Endothelial cell of umbilical vein (primary cell): ENCODE results near the gene CHMP4B.

Experiments used
- CTCF ChIP-seq, 2 donors: IDR thresholded peaks; 1 replicate in 1 of 2; 2 replicates in 1 of 2; pipeline ENCODE4 v1.5.1; 2011; ENCODE audit warnings: low read length in 2 of 2, mild to moderate bottlenecking in 2 of 2, moderate library complexity in 2 of 2, control low read depth in 1 of 2, inconsistent platforms in 1 of 2, low read depth in 1 of 2; ENCODE audit not compliant: insufficient read depth in 1 of 2; ENCODE audit errors: extremely low read depth in 1 of 2
- EZH2 ChIP-seq: IDR thresholded peaks from 2 replicates; pipeline ENCODE4 v1.6.1; 2012; ENCODE audit warnings: borderline replicate concordance, low read depth, mild to moderate bottlenecking, moderate library complexity, low read length, inconsistent platforms; ENCODE audit not compliant: severe bottlenecking
- POLR2A ChIP-seq: IDR thresholded peaks from 2 replicates; pipeline ENCODE4 v1.6.1; 2012; ENCODE audit warnings: low read depth, mild to moderate bottlenecking, control low read depth, low read length
- POLR2AphosphoS5 ChIP-seq: IDR thresholded peaks from 2 replicates; pipeline ENCODE4 v1.6.1; 2012; ENCODE audit warnings: low read depth, mild to moderate bottlenecking, control low read depth, low read length, moderate library complexity; ENCODE audit not compliant: insufficient read depth

DNA sequence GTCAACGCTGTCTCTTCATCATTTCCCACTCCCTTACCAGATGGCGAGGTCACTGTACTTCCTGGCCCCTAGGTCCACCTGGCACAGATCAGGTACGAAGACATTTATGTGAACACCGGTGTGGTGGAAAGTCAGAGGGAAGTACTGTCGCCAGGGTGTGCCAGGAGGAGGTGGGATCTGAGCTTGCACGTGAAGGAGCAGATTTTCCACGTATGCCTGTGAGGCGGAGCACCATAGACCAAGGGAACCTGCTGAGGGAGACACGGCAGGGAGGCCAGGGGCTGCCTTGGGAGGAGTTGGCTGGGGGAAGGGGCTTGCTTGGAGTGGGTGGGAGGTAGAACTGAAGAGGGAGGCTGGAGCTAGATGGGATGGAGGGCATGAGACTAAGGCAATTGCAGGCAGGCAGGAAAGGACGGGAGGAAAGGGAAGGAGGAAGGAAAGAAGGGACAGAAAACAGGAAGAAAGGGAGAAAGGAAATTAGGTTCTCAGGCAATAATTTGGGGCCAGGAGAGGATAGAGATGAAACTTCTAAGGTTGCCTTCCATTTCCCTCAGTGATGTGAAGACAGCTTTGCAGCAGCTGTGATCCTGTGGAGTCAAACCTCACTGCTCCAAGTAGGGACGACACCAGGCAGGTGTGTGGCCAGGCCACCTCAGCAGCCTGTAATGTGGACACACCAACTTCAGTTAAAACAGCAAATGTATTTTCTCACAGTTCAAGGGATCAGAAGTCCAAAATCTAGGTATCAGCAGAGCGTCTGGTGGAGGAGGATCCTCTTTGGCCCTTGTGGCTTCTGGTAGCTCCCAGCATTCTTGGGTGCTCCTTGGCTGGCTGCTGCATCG, 46.8 kb downstream of the CHMP4B start:
- TF ChIP-seq POLR2AphosphoS5 (no peak), CTCF (IDR thresholded peaks at IDR 0.05; ENCODE audit: extremely low read depth in 1 of 2, insufficient read depth in 1 of 2, low read depth in 1 of 2, low read length in 2 of 2) (no peak), EZH2 (no peak), POLR2A (no peak)
